GM12874 (cell line): ENCODE results near the gene RBFOX2.

Experiments used
- CTCF ChIP-seq: IDR thresholded peaks from 2 replicates; pipeline ENCODE4 v1.5.1; 2011; ENCODE audit warnings: low read depth, mild to moderate bottlenecking, control low read depth, low read length, moderate library complexity; ENCODE audit not compliant: insufficient read depth

RBFOX2 gene

GRCh38 chr22:35966314-35967045, 62.1 kb downstream of the RBFOX2 start:
- no peak for TF ChIP-seq CTCF

- no peak for TF ChIP-seq CTCF
These were observed 65.3 kb downstream of the RBFOX2 start for GRCh38 chr22:35963237-35963810.

- no peak for TF ChIP-seq CTCF
These were observed 66.9 kb downstream of the RBFOX2 start for GRCh38 chr22:35961480-35962295.

GRCh38 chr22:35960854-35961253, 67.8 kb downstream of the RBFOX2 start:
- TF ChIP-seq CTCF: no peak

- no peak for TF ChIP-seq CTCF
These were observed 69.4 kb downstream of the RBFOX2 start for GRCh38 chr22:35959121-35959800.

- TF ChIP-seq CTCF: no peak
These were observed 70.3 kb downstream of the RBFOX2 start for GRCh38 chr22:35958334-35958733.

- TF ChIP-seq CTCF: no peak
These were observed 71.0 kb downstream of the RBFOX2 start for GRCh38 chr22:35957589-35957988.
